A673 (cell line): ENCODE results near the gene DNPH1. TPM values are rescaled to one million over a fixed set of nuclear protein-coding genes. Genes with fewer than 3 reads are reported as not detected.

ENCODE experiments used
- BruUV-seq: library from RNA; stranded (reverse); fragments of 400-500 nt; replicated peaks from 2 replicates; lab custom pipeline; 2021; lab: Mats Ljungman, UMichigan
- CTCF ChIA-PET: fragments of 300-600 bp; sonication (Branson Sonifier 250); formaldehyde crosslinking; loops from one replicate; lab custom pipeline; 2022; ENCODE audit warnings: antibody characterized with exemption; lab: Charles Lee
- POLR2A ChIA-PET: fragments of 300-600 bp; sonication (Branson Sonifier 250); formaldehyde crosslinking; loops from one replicate; lab custom pipeline; 2022; ENCODE audit warnings: antibody characterized with exemption; ENCODE audit not compliant: low non-redundant PET; lab: Charles Lee
- DNase-seq: peaks from one replicate; pipeline ENCODE4 v3.0.0-alpha.2; 2015; ENCODE audit warnings: low spot score
- H3K27ac ChIP-seq: fragments of 200-600 bp; sonication (generic); 2 replicates; pipeline ENCODE4 v1.5.1; 2016; ENCODE audit warnings: mixed run types, low read depth, mild to moderate bottlenecking, mixed read lengths, antibody characterized with exemption, low read length; ENCODE audit not compliant: poor library complexity, severe bottlenecking
- H3K27me3 ChIP-seq: fragments of 200-600 bp; sonication (generic); replicated peaks from 2 replicates; pipeline ENCODE4 v1.6.1; 2017; ENCODE audit warnings: mixed run types, low read depth, mild to moderate bottlenecking, mixed read lengths, antibody characterized with exemption, low read length; ENCODE audit not compliant: insufficient read depth, poor library complexity
- H3K36me3 ChIP-seq: fragments of 200-600 bp; sonication (generic); 2 replicates; pipeline ENCODE4 v1.6.1; 2016; ENCODE audit warnings: mixed run types, mild to moderate bottlenecking, mixed read lengths, antibody characterized with exemption, low read length; ENCODE audit not compliant: insufficient read depth, poor library complexity, severe bottlenecking
- H3K4me1 ChIP-seq: fragments of 200-600 bp; sonication (generic); 2 replicates; pipeline ENCODE4 v1.6.1; 2017; ENCODE audit warnings: mixed run types, mild to moderate bottlenecking, mixed read lengths, antibody characterized with exemption, low read length; ENCODE audit not compliant: insufficient read depth, poor library complexity, severe bottlenecking
- H3K4me3 ChIP-seq: fragments of 200-600 bp; sonication (generic); 2 replicates; pipeline ENCODE4 v1.5.1; 2016; ENCODE audit warnings: low read depth, mixed run types, mild to moderate bottlenecking, mixed read lengths, low read length; ENCODE audit not compliant: poor library complexity, severe bottlenecking
- H3K9me3 ChIP-seq: fragments of 200-600 bp; sonication (generic); 2 replicates; pipeline ENCODE4 v1.6.1; 2016; ENCODE audit warnings: mixed run types, low read depth, mild to moderate bottlenecking, mixed read lengths, antibody characterized with exemption, low read length; ENCODE audit not compliant: poor library complexity, severe bottlenecking
- CTCF ChIP-seq: fragments of 300-800, 200-600 bp; sonication (generic); conservative IDR thresholded peaks from 2 replicates; pipeline ENCODE4 v1.5.1; 2017; ENCODE audit warnings: low read depth, mild to moderate bottlenecking, antibody characterized with exemption, low read length, moderate library complexity, mixed read lengths
- EZH2 ChIP-seq: fragments of 200-600 bp; sonication (generic); IDR thresholded peaks from 2 replicates; pipeline ENCODE4 v1.6.1; 2017; ENCODE audit warnings: borderline replicate concordance, low read depth, mild to moderate bottlenecking, mixed read lengths, antibody characterized with exemption, low read length; ENCODE audit not compliant: poor library complexity, severe bottlenecking
- intact Hi-C: fragments of 100-400 bp; cut with micrococcal nuclease; formaldehyde crosslinking; loops from one replicate; pipeline ENCODE4 v1.10.0; 2022; ENCODE audit not compliant: unreplicated experiment
- total RNA-seq: library from RNA; stranded (reverse); gene quantifications from 2 replicates; pipeline ENCODE4 v1.2.3, GENCODE V29; 2021

Gene DNPH1
- total RNA-seq, 1 experiment from 2014 or later = 55.1 TPM

DNA sequence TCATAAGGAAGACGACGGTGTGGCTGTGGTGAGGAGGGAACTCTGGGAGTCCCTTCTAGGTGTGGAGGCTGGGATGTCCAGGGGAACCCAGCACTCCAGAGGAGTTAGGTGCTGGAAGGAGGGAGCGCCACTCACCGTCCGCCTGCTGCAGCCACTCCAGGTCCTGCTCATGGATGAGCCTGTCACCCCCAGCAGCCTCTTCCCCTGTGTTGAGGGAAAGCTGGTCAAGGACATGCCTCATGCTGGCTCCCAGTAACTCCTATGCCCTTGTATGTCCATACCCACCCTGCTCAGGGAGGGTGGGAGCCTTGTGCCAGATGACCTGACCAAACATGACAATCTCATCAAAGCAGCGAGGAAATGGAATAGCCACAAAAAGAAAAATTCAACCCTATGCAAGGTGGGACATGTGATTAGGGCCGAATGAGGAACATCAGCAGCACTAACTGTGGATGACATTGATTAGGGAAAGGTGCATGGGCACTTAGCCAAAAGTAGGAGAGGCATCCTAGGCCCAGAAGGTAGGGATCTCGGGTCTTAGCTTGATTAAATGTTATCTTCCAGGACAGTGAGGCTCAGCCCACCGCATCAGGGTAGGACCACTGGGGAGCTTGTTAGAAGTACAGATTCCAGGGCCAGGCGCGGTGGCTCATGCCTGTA, 3.0 kb downstream of the DNPH1 start:
- H3K9me3 ChIP-seq = no peaks in the 10 kb centered on the region
- no TSS peak for BruUV-seq
- H3K4me1 ChIP-seq = no peaks in the 10 kb centered on the region
- ChIA-PET CTCF (no interaction called here), POLR2A (no interaction called here)
- no peaks in the 10 kb centered on the region for H3K27me3 ChIP-seq
- intact Hi-C loops = no loop called here
- peaks cover 17% of the 10 kb centered on the region for H3K36me3 ChIP-seq
- TF ChIP-seq CTCF = no peak
- TF ChIP-seq EZH2 = no peak
- no peak overlapping the region for H3K27ac ChIP-seq
- no peak for DNase-seq
- no peak overlapping the region for H3K4me3 ChIP-seq

- no peak overlapping the region for H3K4me3 ChIP-seq
- H3K9me3 ChIP-seq = no peaks in the 10 kb centered on the region
- intact Hi-C loops = no loop called here
- H3K36me3 ChIP-seq = peaks cover 17% of the 10 kb centered on the region
- BruUV-seq = no TSS peak
- no peaks in the 10 kb centered on the region for H3K27me3 ChIP-seq
- DNase-seq = no peak
- H3K27ac ChIP-seq = no peak overlapping the region
- CTCF ChIA-PET = no interaction called here
- no peaks in the 10 kb centered on the region for H3K4me1 ChIP-seq
- TF ChIP-seq EZH2 = no peak
- TF ChIP-seq CTCF = no peak
- POLR2A ChIA-PET = no interaction called here
Measured at GRCh38 chr6:43223175-43223574, 6.1 kb downstream of the DNPH1 start.

DNA sequence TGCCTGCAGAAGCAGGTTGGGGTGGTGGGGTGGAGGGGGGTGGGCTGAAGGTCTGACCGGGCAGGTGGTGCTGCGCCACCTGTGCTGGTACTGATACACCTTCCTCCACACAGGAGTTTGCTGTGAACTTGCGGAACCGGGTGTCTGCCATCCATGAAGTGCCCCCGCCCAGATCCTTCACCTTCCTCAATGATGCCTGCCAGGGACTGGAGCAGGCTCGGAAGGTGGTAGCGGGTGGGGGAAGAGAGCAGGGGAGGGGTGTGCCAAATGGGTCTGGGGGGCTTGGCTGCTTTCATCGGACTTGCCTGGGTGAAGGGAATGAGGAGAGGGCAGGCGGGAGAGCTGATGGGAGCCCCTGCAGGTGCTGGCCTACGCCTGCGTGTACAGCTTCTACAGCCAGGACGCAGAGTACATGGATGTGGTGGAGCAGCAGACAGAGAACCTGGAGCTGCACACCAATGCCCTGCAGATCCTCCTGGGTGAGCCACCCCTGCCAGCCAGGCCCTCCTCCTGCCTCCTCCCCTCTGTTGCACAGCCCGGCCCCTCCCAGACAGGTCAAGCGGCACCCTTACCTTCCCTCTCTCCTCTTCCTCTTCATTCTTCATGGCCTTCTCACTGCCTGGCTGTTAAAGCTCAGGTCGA, 6.7 kb downstream of the DNPH1 start:
- H3K36me3 ChIP-seq = peaks cover 17% of the 10 kb centered on the region
- CTCF ChIA-PET = no interaction called here
- POLR2A ChIA-PET = no interaction called here
- TF ChIP-seq EZH2 = no peak
- TF ChIP-seq CTCF = no peak
- no peaks in the 10 kb centered on the region for H3K4me1 ChIP-seq
- no peak for DNase-seq
- no peaks in the 10 kb centered on the region for H3K9me3 ChIP-seq
- H3K4me3 ChIP-seq = no peak overlapping the region
- no peaks in the 10 kb centered on the region for H3K27me3 ChIP-seq
- H3K27ac ChIP-seq = no peak overlapping the region
- BruUV-seq = no TSS peak
- intact Hi-C loops = no loop called here
